MM.1S (cell line): Measurements from ENCODE around the gene TCF7L2.

Experiments
- EZH2 ChIP-seq: fragments of 300-600 bp; sonication (generic); optimal IDR thresholded peaks from 2 replicates; pipeline ENCODE3; 2017; ENCODE audit warnings: low read depth, mild to moderate bottlenecking, antibody characterized with exemption, low read length, mixed read lengths
- EZH2phosphoT487 ChIP-seq: fragments of 300-600 bp; sonication (generic); IDR thresholded peaks from 2 replicates; pipeline ENCODE4 v1.6.1; 2018; ENCODE audit warnings: antibody characterized with exemption, low read length
- TF ChIP-seq, protein P1 (sequence below): fragments of 300-600 bp; sonication (generic); IDR thresholded peaks from 2 replicates; pipeline ENCODE4 v1.5.1; 2016; ENCODE audit warnings: antibody characterized with exemption, low read length, mixed read lengths

DNA sequence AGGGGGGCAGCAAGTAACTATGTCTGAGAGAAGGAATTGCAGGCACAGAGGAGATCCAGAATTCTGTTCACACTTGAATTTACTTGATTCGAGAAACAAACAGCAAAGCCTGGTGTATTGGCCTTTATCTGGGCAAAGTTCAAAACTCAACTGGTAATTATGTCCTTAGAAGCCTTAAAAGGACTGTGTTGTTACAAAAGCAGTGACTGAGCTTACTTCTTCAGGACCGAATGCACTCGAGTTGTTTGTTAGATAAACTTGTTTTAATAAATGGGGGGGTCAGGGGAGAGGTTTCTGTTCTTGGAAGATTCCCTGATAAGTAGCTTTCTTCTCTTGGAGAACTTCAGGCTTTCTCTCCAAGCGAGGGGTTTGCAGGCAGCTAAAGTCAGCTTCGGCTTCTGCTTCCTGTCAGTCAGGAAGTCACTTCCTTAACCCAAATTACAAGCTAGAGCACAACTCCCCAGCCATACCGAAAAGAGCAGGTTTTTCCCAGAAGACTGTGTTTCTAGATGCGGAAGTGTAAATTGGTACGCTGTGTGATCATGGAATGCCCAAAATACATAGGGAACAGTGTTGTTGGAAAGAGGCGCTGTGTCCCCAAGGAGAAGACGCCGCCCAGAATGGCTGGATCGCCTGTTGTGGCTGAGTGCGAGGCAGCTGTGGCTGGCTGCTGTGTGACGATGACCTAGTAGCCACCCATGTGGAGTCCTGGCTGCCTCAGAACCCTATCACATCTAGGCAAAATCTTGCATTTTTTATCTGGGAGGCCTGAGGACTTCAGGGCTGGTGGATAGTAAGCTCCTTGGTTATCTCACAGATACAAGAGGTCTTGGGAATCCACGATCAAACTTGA, 110.4 kb downstream of the TCF7L2 start:
- TF ChIP-seq, protein P1, sequence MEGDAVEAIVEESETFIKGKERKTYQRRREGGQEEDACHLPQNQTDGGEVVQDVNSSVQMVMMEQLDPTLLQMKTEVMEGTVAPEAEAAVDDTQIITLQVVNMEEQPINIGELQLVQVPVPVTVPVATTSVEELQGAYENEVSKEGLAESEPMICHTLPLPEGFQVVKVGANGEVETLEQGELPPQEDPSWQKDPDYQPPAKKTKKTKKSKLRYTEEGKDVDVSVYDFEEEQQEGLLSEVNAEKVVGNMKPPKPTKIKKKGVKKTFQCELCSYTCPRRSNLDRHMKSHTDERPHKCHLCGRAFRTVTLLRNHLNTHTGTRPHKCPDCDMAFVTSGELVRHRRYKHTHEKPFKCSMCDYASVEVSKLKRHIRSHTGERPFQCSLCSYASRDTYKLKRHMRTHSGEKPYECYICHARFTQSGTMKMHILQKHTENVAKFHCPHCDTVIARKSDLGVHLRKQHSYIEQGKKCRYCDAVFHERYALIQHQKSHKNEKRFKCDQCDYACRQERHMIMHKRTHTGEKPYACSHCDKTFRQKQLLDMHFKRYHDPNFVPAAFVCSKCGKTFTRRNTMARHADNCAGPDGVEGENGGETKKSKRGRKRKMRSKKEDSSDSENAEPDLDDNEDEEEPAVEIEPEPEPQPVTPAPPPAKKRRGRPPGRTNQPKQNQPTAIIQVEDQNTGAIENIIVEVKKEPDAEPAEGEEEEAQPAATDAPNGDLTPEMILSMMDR = no peak
- TF ChIP-seq EZH2 (no peak), EZH2phosphoT487 (no peak)
